Ishikawa (cell line): ENCODE measurements around the gene SLC41A3.

Experiments
- CEBPB ChIP-seq: IDR thresholded peaks from 2 replicates; pipeline ENCODE4 v1.6.1; 2012
- CREB1 ChIP-seq: IDR thresholded peaks from 2 replicates; pipeline ENCODE4 v1.6.1; 2012; ENCODE audit warnings: low read depth
- EGR1 ChIP-seq: IDR thresholded peaks from 2 replicates; pipeline ENCODE4 v1.6.1; 2012
- EP300 ChIP-seq: IDR thresholded peaks from 2 replicates; pipeline ENCODE4 v1.6.1; 2012; ENCODE audit warnings: borderline replicate concordance
- FOXM1 ChIP-seq: IDR thresholded peaks from 2 replicates; pipeline ENCODE4 v1.6.1; 2012; ENCODE audit warnings: low read depth, borderline replicate concordance
- MAX ChIP-seq: IDR thresholded peaks from 2 replicates; pipeline ENCODE4 v1.6.1; 2012
- NFIC ChIP-seq: IDR thresholded peaks from 2 replicates; pipeline ENCODE4 v1.6.1; 2012
- RAD21 ChIP-seq: IDR thresholded peaks from 2 replicates; pipeline ENCODE4 v1.6.1; 2012; ENCODE audit warnings: low read depth
- REST ChIP-seq: IDR thresholded peaks from 2 replicates; pipeline ENCODE4 v1.6.1; 2012; ENCODE audit warnings: low read depth, mild to moderate bottlenecking
- TAF1 ChIP-seq: IDR thresholded peaks from 2 replicates; pipeline ENCODE4 v1.6.1; 2012; ENCODE audit warnings: low read depth, mild to moderate bottlenecking
- TCF12 ChIP-seq: IDR thresholded peaks from 2 replicates; pipeline ENCODE4 v1.6.1; 2012; ENCODE audit warnings: low read depth
- TEAD4 ChIP-seq: IDR thresholded peaks from 2 replicates; pipeline ENCODE4 v1.6.1; 2012
- USF1 ChIP-seq: IDR thresholded peaks from 2 replicates; pipeline ENCODE4 v1.6.1; 2012
- YY1 ChIP-seq: IDR thresholded peaks from 2 replicates; pipeline ENCODE4 v1.6.1; 2012; ENCODE audit warnings: low read depth
- ZBTB7A ChIP-seq: IDR thresholded peaks from 2 replicates; pipeline ENCODE4 v1.6.1; 2012; ENCODE audit warnings: low read depth

Gene SLC41A3

GRCh38 chr3:126125341-126125740, 41.4 kb upstream of the SLC41A3 start:
- TF ChIP-seq YY1, result no peak
- TF ChIP-seq TEAD4, result no peak
- TF ChIP-seq EP300, result no peak
- no peak for TF ChIP-seq FOXM1
- TF ChIP-seq NFIC, result no peak
- no peak for TF ChIP-seq USF1
- TF ChIP-seq EGR1, result no peak
- TF ChIP-seq ZBTB7A, result no peak
- no peak for TF ChIP-seq TAF1
- no peak for TF ChIP-seq CEBPB
- TF ChIP-seq CREB1, result no peak
- TF ChIP-seq TCF12, result no peak
- TF ChIP-seq RAD21, result no peak
- no peak for TF ChIP-seq REST
- no peak for TF ChIP-seq MAX

- no peak for TF ChIP-seq CREB1
- TF ChIP-seq EP300, result no peak
- TF ChIP-seq TAF1, result no peak
- no peak for TF ChIP-seq REST
- no peak for TF ChIP-seq TEAD4
- TF ChIP-seq MAX, result no peak
- no peak for TF ChIP-seq CEBPB
- TF ChIP-seq EGR1, result no peak
- TF ChIP-seq YY1, result no peak
- no peak for TF ChIP-seq USF1
- no peak for TF ChIP-seq FOXM1
These were observed 41.0 kb upstream of the SLC41A3 start for GRCh38 chr3:126124896-126125295.

- TF ChIP-seq NFIC (no peak), ZBTB7A (no peak), EP300 (no peak), CEBPB (no peak), TAF1 (no peak)
These were observed 40.4 kb upstream of the SLC41A3 start for GRCh38 chr3:126124148-126124868.

- no peak for TF ChIP-seq TCF12
- TF ChIP-seq EGR1, result no peak
- no peak for TF ChIP-seq TEAD4
- TF ChIP-seq CEBPB, result no peak
- no peak for TF ChIP-seq USF1
- TF ChIP-seq ZBTB7A, result no peak
- no peak for TF ChIP-seq MAX
- no peak for TF ChIP-seq EP300
- no peak for TF ChIP-seq TAF1
- TF ChIP-seq CREB1, result no peak
- TF ChIP-seq RAD21, result no peak
- no peak for TF ChIP-seq FOXM1
- TF ChIP-seq REST, result no peak
- TF ChIP-seq YY1, result no peak
- no peak for TF ChIP-seq NFIC
These were observed 37.7 kb upstream of the SLC41A3 start for GRCh38 chr3:126121632-126122031.
